GM12873 (cell line): ENCODE measurements around the gene TP53I3.

Source experiments
- CTCF ChIP-seq: IDR thresholded peaks from 2 replicates; pipeline ENCODE4 v1.5.1; 2012; ENCODE audit warnings: low read depth, mild to moderate bottlenecking, moderate library complexity, low read length, control low read depth; ENCODE audit not compliant: insufficient read depth; ENCODE audit errors: missing control alignments

The TP53I3 gene

GRCh38 chr2:24049485-24050021, 35.1 kb downstream of the TP53I3 start, which contains the start of gene FKBP1B:
FKBP1B (plus strand) TSS chr2:24049741; CDS start chr2:24049850, 109 bp downstream.
- no peak for TF ChIP-seq CTCF

- TF ChIP-seq CTCF = no peak
Observed at GRCh38 chr2:24048769-24049484, 35.7 kb downstream of the TP53I3 start.

- TF ChIP-seq CTCF = no peak
Observed at GRCh38 chr2:24047703-24048033, 37.0 kb downstream of the TP53I3 start.

- no peak for TF ChIP-seq CTCF
Observed at GRCh38 chr2:24046930-24047702, 37.5 kb downstream of the TP53I3 start, which contains the start of gene WDCP. WDCP (minus strand) TSS chr2:24047391; CDS start chr2:24039494, 7,897 bp downstream.

GRCh38 chr2:24046599-24046929, 38.1 kb downstream of the TP53I3 start:
- TF ChIP-seq CTCF = no peak

GRCh38 chr2:24045511-24046508, 38.8 kb downstream of the TP53I3 start:
- TF ChIP-seq CTCF = no peak

GRCh38 chr2:24040511-24040910, 44.1 kb downstream of the TP53I3 start:
- no peak for TF ChIP-seq CTCF
